Measurements from ENCODE around the gene DOK7. TPM values are rescaled to one million over a fixed set of nuclear protein-coding genes. Genes with fewer than 3 reads are reported as not detected.

Gene DOK7
- total RNA-seq, 4 donors from 2014 or later = 0.26 to 0.45 TPM; not detected in 2

DNA sequence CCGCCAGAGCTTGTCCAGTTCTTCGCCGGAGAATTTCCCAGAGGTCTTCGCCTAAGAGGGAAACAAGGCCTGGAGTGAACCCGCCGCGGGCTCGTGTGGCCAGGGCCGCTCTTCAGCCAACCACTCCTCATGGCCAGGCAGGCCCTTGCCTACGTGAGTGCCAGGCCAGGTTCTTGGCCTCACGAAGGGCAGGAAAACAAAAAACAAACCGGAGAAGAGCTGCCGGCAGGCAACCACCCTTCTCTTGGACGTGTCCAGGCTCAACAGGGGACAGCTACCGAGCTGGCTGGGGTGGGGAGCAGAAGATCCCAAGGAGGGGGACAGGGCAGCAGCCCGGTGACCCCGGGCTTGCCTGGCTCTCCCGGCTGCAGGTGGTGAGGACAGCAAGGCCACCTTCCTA lies 55.8 kb downstream of the DOK7 start:
- Histone ChIP-seq H3K36me3 (peaks cover 31 to 100% (median 69%) of the 10 kb centered on the region in 3 donors), H3K9me3 (no peaks in the 10 kb centered on the region), H3K27me3 (no peaks in the 10 kb centered on the region), H3K4me1 (no peaks in the 10 kb centered on the region), H3K4me3 (no peak overlapping the region), H3K27ac (no peak overlapping the region)
- TF ChIP-seq, protein P1, sequence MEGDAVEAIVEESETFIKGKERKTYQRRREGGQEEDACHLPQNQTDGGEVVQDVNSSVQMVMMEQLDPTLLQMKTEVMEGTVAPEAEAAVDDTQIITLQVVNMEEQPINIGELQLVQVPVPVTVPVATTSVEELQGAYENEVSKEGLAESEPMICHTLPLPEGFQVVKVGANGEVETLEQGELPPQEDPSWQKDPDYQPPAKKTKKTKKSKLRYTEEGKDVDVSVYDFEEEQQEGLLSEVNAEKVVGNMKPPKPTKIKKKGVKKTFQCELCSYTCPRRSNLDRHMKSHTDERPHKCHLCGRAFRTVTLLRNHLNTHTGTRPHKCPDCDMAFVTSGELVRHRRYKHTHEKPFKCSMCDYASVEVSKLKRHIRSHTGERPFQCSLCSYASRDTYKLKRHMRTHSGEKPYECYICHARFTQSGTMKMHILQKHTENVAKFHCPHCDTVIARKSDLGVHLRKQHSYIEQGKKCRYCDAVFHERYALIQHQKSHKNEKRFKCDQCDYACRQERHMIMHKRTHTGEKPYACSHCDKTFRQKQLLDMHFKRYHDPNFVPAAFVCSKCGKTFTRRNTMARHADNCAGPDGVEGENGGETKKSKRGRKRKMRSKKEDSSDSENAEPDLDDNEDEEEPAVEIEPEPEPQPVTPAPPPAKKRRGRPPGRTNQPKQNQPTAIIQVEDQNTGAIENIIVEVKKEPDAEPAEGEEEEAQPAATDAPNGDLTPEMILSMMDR (IDR thresholded peaks at IDR 0.05) = no peak
- TF ChIP-seq POLR2A (IDR thresholded peaks at IDR 0.05) = no peak
- DNase-seq = no peak
- 83 to 90% methylated on average over 5 to 7 of the region's 18 CpGs for WGBS, 2 donors
- intact Hi-C loops (cut with DNase I) = no loop called here

DNA sequence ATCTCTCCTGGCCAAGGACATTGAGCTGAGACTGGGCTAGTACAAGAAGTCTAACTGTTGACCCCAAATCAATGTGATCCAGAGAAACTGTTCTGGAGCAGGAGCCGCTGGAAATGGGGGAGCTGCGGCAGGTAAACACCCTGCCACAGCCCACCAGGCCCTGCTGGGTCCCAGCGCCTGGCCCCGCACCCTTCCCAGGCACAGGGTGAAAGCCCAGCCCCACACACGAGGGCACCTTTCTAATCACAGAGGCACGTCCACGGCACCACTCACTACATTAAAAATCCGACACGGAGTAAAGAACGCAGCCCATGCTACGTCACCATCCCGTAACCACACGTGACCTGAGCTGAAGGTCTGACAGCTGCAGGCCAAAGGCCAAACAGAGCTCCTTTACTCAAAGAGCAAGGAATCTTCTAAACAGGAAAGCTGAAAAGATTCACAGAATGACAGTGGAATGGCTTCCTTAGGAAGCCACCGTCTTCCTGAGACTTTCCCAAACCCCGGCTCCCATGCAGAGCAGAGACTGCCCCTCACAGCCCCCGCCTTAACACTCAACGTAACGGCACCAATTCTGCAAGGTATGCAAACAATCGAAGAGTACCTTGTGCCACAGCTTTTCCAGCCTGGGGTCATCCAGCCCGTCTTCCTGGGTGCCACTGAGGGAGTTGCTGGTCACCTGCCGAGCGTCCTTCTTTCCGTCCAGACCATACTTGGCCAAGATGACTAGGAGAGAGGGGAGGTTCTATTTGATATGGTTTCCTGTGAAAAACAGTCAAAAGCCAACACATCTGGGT lies 56.6 kb downstream of the DOK7 start:
- no peak for TF ChIP-seq POLR2A (IDR thresholded peaks at IDR 0.05)
- TF ChIP-seq, protein P1 (IDR thresholded peaks at IDR 0.05) = no peak
- no peak overlapping the region for H3K27ac ChIP-seq
- H3K4me3 ChIP-seq = no peak overlapping the region
- WGBS, 2 donors = 90 to 92% methylated on average over 12 to 19 of the region's 23 CpGs
- H3K27me3 ChIP-seq = no peaks in the 10 kb centered on the region
- H3K36me3 ChIP-seq = peaks cover 32 to 100% (median 71%) of the 10 kb centered on the region in 3 donors
- intact Hi-C loops (cut with DNase I) = no loop called here
- DNase-seq = no peak
- H3K4me1 ChIP-seq = no peaks in the 10 kb centered on the region
- no peaks in the 10 kb centered on the region for H3K9me3 ChIP-seq

DNA sequence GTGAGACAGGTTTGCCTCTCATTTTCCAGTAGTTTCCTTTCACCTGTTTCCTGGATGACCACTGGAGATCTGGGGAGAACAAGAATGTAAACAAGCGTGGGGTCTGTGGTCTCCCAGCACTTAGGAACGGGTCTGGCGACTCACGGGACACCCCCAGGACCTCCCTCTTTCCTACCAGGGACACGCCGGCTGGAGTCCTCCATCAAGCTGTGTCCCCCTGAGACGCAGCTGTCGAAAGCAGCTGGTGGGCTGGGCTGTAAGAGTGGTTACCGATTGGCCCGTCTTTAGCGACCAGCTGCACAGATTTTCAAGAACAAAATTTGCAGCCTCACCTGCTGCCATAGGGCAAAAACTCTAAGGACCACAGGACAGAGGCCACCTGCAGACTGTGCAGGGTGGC lies 57.2 kb downstream of the DOK7 start:
- WGBS, 2 donors = 75 to 93% methylated on average over 3 to 6 of the region's 11 CpGs
- H3K36me3 ChIP-seq = peaks cover 32 to 100% (median 69%) of the 10 kb centered on the region in 3 donors

DNA sequence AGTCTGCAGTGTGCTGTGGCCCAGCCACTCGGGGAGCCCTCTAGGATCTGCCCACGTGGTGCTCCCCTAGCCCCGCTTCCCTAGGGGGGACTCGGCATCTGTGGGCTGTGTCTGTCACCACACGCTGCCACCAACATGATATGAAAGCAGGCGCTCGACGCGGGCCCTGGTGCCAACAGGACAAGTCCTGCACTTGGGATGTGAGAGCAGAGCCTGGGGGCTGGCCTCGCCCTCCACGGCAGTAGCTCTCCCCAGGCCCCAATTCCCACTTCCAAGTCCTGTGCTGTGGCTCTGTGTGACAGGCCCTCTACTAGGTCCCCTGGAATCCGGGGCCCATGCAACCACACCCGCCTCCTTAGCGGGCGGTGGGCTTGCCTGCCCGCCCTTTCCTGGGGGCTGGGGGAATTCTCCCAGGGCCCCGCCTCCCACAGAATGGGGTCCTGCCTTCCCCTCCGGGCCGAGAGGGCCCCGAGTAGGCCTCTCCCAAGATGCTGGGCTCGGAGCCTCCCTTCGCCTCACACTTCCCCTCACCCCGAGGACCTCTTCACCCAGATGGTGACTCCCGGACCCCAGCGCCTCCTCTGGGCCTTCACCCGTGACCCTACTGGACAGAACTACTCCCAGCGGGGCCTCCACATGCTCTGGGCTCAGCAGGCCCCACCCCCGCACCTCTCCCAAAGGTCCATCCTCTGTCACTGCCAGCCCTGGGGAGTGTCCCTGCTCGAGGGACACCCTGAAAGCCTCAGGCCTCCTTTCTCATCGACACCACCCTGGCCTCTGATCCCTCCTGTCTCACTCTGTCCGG lies 57.9 kb downstream of the DOK7 start:
- Histone ChIP-seq H3K27ac (no peak overlapping the region), H3K27me3 (no peaks in the 10 kb centered on the region)

More for the DNA sequence above, 57.2 kb downstream of the DOK7 start:
- intact Hi-C loops (cut with DNase I) = no loop called here
- H3K9me3 ChIP-seq = no peaks in the 10 kb centered on the region
- H3K27ac ChIP-seq = no peak overlapping the region
- H3K27me3 ChIP-seq = no peaks in the 10 kb centered on the region
- no peak overlapping the region for H3K4me3 ChIP-seq
- H3K4me1 ChIP-seq = no peaks in the 10 kb centered on the region
- DNase-seq = no peak
- TF ChIP-seq, protein P1 (IDR thresholded peaks at IDR 0.05) = no peak
- no peak for TF ChIP-seq POLR2A (IDR thresholded peaks at IDR 0.05)

More for the DNA sequence above, 57.9 kb downstream of the DOK7 start:
- Histone ChIP-seq H3K4me3 (no peak overlapping the region), H3K4me1 (no peaks in the 10 kb centered on the region), H3K9me3 (no peaks in the 10 kb centered on the region), H3K36me3 (peaks cover 32 to 100% (median 65%) of the 10 kb centered on the region in 3 donors)
- 89 to 95% methylated on average over 12 to 23 of the region's 31 CpGs for WGBS, 2 donors
- no peak for DNase-seq
- intact Hi-C loops (cut with DNase I) = no loop called here
- TF ChIP-seq POLR2A (IDR thresholded peaks at IDR 0.05) = no peak
- TF ChIP-seq, protein P1 (IDR thresholded peaks at IDR 0.05) = no peak
